HG03097 (cell line): ENCODE results near the gene TMEM212.
"Not testable (repeated sequence)": the region's sequence is repeated elsewhere in the genome, so short reads cannot be mapped to it uniquely, and the experiment has no call there.

Experiments
- ATAC-seq: cut with Tn5 transposase; IDR thresholded peaks from one replicate; pipeline ENCODE4 v1.9.1; 2021; ENCODE audit not compliant: unreplicated experiment, low FRiP score

TMEM212 gene

DNA sequence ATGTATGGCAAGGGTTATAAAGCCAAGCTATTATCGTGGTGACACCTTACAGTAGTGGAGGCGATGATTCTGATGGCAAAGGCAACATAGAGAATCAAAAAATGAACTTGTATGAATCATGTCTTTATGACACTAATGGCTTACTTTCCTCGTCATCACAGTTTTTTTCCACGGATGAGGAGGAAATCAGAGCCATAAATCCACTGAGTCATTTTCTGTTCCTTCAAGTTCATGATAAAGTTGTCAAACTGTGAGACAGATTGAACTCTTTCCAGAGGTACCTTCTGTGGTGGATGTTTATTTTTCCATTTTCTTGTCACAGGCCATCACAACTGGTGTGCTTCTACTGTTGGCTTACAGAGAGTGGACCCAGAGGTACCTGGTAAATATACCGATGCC is 8.5 kb downstream of the TMEM212 start:
- no peak for ATAC-seq

DNA sequence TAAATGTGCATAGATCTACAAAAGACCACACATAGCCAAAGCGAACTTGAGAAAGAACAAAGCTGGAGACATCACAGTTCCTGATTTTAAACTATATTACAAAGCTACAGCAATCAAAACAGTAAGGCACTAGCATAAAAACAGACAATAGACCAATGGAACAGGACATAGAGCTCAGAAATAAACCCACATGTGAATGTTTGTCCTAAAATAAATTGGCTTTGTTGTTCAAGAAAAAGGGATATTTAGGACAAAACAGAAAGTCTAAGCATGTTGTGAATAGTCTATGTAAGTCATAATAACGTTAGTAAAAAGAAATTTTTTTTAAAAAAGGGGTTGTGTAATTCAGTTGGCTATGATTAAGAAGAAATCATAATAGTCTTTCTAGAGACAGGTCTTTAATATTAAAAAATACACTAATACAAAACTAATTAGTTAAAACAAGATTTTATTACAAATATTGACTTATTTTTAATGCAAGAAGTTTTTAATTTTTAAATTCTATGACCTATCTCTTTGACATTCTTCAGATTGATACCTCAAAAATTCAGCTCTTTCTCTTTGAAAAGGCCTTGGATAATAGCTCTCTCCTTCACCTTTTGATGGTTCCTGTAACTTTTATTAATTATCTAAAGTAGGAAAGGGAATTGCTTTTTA is 11.6 kb downstream of the TMEM212 start:
- no peak for ATAC-seq

DNA sequence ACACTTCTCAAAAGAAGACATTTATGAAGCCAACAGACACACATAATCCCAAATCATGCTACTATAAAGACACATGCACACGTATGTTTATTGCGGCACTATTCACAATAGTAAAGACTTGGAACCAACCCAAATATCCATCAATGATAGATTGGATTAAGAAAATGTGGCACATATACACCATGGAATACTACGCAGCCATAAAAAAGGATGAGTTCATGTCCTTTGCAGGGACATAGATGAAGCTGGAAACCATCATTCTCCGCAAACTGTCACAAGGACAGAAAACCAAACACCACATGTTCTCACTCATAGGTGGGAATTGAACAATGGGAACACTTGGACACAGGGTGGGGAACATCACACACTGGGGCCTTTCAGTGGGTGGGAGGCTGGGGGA is 15.6 kb downstream of the TMEM212 start:
- not testable (repeated sequence) for ATAC-seq

DNA sequence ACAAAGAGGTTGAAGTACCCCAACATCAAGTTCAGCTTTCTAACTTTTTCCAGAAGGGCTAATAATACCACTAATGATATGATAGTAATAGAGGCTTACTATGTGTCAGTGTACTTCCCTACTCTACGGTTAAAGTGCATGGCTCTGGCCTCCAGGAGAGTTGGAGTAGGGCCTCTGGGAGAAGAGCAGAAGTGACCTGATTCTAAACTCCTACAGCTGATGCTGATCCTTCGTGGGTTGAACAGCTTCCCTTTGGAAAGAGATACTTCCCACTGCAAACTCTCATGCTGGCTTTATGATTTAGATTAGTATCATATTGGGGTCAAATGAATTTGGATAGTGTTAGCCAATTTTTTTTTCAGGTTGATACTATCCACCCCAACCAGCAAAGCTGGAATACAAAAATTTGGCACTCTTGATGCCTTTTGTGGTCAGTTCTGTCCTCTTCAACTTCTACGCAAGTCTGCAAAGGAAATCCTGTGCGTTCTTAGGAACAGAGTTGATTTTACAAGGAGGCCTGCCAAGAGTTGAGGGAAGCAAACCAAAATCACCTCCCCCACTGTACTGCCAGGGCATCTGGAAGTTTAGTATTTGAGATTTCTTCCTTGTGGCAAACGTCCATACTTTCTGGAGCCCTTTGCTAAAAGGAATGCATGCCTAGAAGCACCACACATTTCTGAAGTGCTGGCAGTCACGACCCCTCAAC is 17.8 kb downstream of the TMEM212 start:
- no peak for ATAC-seq

DNA sequence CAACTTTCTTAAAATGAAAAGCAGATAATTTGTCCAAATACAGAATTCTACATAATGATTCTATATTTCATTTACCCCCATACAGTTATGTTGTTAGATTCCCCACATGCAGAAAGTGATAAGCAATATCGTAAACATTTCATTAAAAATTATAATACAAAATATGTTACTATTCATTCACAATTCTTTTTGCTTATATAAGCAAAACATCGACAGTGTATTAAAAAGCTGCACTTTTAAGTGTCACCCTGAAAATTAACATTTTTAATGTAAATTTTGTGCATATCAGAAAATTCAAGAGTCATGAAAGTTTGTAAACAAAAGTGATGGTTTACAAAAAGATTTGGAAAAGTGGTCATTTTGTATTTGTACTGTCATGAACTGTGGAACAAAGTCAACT is 19.2 kb downstream of the TMEM212 start:
- no peak for ATAC-seq

DNA sequence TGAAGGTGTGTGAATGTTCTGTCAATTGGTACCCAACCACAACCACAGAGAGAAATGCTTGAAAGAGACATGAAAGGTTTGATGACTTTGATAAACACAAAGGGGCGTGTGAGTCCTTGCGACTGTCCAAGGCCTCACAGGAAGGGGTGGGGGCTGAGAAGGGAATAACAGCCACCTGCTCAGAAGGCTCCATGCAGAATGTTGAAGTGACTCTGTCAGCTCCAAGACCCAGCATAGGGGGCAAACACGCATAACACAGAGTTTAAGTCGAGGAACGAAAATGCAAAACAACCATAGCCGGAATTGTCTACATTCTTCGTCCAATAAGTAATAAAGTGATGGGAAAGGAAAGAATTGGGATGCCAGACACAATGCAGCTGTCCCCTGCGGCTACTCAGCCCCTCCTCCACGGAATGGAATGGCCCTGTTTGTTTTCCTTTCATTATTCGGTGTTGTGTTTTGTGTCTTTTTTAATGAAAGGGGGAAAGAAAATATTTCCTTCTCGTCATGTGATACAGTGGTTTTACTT is 19.9 kb downstream of the TMEM212 start:
- no peak for ATAC-seq

DNA sequence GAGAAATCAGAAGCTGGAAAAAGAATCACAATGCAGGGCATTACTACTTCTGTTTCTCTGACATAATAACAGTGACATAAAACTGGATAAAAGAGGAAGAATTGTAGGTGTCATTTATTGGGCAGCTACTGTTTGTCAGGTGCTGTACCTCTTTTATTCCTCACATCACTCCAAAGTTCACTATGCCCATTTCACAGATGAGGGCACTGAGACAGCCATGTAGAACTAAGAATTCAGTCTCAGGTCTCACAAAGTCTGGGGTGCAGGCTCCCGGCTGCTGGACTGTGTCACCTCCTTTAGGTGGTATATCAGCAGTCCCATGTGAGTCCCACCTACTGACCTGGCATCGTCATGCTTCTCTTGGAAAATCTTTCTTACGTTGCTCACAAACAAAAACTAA is 20.8 kb downstream of the TMEM212 start:
- no peak for ATAC-seq

DNA sequence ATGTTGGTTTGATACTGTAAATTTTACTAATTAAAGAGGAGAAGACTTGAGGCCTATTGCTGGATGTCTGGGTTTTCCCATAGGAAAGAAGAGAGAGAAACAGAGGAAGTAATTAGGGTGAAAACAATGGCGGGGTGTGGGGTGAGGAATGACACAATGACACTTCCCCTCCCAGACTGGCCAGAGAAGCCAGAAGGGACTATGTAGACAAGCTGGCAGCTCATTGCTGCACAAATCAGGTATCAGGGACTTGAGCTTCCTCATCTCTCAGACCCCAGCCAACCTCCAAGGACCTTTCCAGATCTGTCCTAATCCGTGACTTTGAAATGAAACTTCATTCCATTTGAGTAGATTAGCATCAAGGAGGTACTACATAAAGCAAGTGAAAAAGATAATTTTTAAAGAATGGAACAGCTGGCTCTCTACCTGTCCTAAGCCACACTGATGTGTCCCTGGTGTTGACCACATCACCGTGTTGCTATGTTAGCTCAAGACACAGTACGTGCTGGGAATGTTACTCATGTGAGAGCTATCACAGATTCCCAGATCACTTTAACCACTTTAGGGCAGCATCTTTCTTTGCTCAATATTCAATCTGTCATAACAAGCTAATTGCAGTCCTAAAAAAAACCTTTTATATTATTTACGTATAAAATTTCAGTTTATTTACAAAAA is 22.2 kb downstream of the TMEM212 start:
- no peak for ATAC-seq

DNA sequence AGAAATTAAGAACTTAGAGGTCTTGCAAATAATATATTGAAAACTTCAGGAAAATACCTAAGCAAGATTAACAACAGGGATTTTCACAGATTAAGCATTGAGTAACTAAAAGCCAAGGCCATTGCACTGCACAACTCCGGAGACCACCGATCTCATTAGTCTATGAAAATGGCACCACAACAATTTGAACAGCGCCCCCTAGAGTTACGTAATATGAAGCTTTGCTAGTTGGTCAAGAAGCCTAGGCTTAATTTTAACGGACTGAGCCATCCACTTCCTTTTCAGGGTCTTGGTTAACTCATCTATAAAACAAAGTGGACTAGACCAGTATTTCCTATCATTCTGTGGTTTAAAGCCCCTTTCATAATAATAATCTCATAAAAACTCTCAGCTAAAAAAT is 24.8 kb downstream of the TMEM212 start:
- ATAC-seq, result no peak

DNA sequence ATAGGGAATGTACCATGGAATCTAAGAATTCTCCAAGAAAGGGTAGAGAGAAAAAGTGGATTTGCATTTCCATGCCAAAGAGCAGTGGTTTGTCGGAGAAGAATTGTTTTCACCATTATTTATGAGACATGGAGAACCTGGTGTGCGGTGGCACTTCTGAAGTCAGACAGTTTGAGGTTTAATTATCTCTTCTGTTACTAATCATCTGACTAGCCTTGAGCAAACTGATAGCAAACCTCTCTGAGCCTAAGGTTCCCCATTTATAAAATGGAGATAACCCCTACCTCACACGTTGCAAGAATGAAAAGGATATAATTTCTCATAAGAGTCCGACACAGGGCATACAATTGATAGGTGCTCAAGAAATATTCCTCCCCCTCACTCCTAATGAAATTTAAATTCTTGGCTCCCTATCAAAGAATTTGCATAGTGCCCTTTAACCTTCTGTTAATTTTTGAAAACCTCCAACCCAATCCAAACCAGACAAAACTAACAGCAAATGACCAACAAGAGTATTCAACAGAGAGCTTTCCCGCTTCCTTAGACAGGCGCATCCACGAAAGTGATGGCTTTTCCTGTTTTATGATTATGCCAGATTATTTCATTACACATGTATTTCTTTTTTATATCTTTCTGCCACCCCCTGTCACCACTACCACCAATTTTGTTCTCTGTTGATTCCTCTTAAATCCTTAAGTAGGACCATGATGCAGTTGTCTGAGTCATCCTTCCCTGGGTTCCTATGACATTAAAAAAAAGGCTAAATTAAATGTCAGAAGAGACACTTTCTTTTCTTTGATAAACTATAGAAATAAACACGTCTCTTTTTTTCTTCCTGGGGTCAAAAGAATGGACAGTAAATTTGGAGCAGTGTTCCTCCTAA is 28.5 kb downstream of the TMEM212 start:
- ATAC-seq, result no peak

DNA sequence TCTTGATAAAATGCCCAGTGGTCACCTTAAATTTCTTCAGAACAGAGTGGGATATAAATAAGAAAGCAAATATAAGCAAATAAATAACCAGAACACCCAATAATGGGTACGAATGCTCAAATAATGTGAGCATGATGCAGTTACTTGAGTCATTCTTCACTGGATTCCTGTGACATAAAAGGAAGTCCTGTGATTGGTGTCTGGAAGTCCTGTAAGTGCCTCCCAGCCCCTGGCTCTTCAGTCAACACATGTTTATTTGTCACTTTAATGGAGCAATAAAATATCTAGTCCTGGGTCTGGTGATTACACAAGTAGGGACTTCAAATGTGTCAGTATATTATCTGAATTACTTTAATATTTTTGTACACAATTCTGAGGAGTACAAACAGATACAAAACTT is 30.4 kb downstream of the TMEM212 start:
- no peak for ATAC-seq

DNA sequence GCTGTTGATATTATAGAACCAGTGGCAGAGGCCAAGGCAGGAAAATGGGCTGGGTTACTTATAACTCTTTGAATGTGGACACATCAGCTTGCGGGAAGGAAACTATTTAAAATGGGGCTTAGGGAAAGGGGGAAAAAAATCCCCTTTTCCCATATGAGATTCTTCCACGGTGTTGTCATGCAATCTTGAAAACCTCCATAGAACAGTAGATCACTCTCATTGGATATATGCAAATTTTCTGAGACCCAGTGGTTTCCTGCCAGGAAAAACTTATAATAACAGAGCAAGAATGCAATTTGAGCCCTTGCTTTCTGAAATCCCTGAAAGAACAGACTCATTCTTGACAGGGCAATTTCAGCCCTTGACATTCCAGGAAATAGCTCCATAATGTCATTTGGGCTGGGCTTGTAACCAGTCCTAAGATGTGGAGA is 31.1 kb downstream of the TMEM212 start:
- ATAC-seq, result no peak

DNA sequence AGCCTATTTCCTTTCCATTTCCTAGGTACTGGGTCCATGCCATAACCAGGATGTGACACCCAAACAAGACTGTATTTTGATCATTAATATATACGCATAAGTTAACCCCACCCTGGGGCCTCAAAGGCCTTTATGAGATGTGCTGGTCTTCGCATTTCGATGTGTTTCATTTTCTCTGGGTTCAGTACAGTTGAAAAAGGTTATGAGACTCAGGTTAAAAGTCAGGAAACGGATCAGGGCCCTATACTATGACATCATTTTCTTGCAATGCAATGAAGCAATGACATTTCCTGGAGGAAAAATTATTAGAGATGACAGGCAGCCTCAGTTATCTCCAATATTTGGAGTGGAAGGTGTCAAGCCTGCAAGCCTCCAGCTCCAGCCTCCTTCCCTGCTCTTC is 31.7 kb downstream of the TMEM212 start:
- no peak for ATAC-seq

DNA sequence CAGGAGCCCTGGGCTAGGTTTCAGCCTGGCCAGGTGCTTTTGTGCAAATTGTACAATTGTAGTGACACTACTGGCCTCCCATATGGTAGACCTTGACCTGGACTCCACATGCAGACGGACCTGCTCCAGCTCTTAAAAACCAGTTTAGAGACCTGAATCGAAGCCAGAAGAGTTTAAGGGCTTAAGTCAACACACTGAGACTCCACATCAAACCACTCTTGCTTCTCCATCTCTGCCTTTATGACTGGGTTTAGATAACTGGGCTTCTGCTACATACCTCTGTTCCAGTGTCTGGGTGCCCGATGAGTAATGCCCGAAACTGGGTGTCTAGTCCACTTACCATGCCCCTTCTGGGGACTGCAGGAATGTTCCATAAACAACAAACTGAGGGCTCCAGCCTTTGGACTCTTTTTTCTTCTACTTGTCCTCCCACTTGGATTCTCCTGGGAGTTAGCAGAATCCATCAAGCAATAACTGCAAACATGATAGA is 32.8 kb downstream of the TMEM212 start:
- ATAC-seq, result no peak

DNA sequence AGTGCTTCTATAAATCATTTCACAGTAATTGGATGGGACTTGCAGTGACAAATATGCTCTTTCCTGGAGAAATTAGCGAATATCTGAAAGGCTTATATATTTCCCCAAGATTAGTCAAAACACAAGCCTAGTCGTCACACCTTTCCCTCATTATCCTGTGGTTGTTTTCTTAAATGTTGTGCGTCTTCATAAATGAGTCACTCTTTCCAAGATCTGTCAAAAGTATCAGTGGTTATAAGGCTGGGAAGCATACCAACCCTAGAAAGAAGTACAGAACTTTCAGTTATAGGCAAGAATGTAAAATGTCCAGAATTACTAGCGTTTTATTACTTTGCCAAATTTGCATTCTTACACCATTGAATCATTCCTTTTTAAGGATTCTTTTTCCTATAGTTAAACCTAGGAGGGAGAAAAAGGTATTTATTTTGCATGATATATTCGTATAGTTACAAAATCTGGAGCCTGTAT is 33.6 kb downstream of the TMEM212 start:
- ATAC-seq, result no peak

DNA sequence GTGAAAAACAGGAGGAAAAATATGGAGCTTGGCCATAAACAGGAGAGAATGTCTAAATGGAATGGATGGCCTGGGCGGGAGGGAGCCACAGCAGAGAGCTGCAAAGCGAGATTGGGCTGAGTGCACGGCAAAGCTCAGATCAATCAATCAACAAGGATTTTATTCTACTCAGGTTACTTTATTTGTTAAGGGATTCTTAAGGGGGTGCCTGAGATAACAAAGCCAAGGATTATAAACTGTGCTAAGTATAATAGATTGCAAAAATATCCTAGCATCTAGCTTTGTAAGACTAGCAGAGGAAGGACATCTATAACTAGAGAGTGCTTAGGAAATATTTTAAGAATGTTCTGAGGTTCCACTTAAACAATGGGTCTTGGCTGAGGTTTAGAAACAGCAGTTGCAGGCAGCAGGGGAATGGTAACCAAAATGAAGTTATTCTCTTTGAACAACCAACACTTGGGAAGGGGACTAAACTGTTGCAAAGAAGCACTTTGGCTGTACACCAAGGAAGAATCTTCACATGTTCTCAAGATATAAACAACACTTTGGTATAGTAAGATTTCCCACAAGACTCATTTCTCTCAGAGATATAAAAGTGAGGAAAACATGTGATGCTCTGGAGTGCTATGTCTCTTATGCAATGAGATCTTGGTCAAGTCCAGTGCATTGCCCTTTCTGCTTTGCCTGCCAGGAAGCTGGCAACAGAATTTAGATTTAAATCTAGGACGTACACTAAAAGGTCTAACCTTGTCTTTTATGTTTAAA is 35.5 kb downstream of the TMEM212 start:
- no peak for ATAC-seq

DNA sequence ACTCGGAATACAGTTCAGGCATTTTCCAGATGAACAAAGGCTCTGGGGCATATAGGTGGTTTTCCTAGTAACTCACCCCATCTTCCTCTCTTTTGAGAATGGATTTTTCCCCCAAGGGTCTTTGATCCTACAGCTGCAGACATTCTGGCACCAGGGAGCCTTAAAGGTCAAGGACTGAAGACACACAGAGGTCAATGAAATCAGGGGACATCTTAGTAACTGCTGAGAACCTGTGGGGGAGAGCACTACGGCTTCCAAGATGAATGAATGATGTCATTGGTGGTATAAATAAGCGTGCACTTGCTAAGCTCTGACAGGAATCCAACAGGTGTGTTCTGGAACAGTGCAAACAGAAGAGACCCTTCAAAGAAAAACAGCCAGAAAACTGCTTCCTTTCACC is 36.3 kb downstream of the TMEM212 start:
- no peak for ATAC-seq

DNA sequence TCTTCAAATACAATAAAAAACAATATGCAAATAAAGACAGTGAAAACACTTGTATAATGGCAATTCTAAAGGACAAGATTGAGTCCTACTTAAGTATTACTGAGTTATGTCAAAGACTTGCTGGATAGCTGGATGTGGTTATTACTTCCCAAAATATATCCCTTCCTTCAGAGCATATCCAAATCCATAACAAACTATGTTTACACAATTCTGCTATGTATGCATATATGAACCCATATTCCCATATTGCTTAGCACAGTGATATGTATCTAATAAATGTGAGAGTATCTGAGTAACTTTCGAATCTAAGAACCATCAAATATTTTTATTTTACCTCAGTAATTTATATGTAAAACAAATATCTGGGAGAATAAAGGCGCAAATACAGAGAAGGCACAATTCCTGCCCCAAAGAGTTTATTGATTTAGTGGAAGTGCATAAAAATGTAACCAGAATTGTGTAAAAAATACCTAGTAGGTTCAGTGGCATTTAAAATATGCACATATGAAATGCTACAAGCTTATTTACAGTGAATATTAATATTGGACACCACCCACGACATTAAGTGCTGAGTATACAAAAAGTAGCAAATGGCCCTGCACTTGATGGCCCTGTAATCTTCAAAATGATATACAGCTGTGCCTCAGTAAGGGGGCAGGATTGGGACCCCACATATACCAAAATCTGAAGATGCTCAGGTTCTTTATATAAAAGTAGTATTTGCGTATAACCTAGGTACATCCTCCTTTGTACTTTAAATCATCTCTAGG is 37.1 kb downstream of the TMEM212 start:
- no peak for ATAC-seq

DNA sequence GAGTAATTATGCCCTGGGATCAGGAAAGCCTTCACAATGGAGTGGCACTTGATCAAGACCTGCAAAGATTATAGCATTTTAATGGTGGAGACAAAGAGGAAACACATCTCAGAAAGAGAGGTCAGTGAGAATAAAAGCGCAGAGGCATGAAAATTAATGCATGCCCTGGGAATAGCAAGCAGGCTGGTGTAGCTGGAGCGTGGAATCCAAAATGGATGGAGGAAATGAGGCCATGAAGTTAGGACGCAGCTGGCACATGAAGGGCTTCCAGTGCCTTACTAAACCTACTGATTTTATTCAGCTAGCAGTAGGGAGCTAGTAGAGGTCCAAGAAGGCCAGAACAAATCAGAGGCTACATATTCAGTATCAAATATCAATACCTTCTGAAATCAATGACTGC is 38.1 kb downstream of the TMEM212 start:
- ATAC-seq, result no peak
